GM10847 (cell line): ENCODE data around the gene SMPX.

ENCODE experiments used
- POLR2A ChIP-seq: IDR thresholded peaks from 2 replicates; pipeline ENCODE4 v1.6.1; 2011; ENCODE audit not compliant: insufficient read length; ENCODE audit errors: extremely low read depth

The SMPX gene

GRCh38 chrX:21700275-21700674 lies 57.6 kb downstream of the SMPX start:
- TF ChIP-seq POLR2A = no peak

- no peak for TF ChIP-seq POLR2A
These were observed 58.8 kb downstream of the SMPX start for GRCh38 chrX:21699136-21699535.

GRCh38 chrX:21698272-21698671 lies 59.6 kb downstream of the SMPX start:
- TF ChIP-seq POLR2A = no peak

- no peak for TF ChIP-seq POLR2A
These were observed 66.4 kb downstream of the SMPX start for GRCh38 chrX:21691512-21692018.

- TF ChIP-seq POLR2A = no peak
These were observed 74.0 kb downstream of the SMPX start for GRCh38 chrX:21683941-21684340.

- no peak for TF ChIP-seq POLR2A
These were observed 79.8 kb downstream of the SMPX start for GRCh38 chrX:21678048-21678612.

GRCh38 chrX:21675931-21676330 lies 82.0 kb downstream of the SMPX start:
- TF ChIP-seq POLR2A = no peak

GRCh38 chrX:21674430-21675186 lies 83.3 kb downstream of the SMPX start:
- TF ChIP-seq POLR2A = no peak

- no peak for TF ChIP-seq POLR2A
These were observed 91.2 kb downstream of the SMPX start for GRCh38 chrX:21666679-21667078.

GRCh38 chrX:21666252-21666651 lies 91.7 kb downstream of the SMPX start:
- TF ChIP-seq POLR2A = no peak

GRCh38 chrX:21662761-21663160 lies 95.2 kb downstream of the SMPX start:
- no peak for TF ChIP-seq POLR2A

- no peak for TF ChIP-seq POLR2A
These were observed 96.6 kb downstream of the SMPX start for GRCh38 chrX:21661316-21661715.

GRCh38 chrX:21660156-21660555 lies 97.8 kb downstream of the SMPX start:
- TF ChIP-seq POLR2A = no peak

GRCh38 chrX:21659320-21659719 lies 98.6 kb downstream of the SMPX start:
- no peak for TF ChIP-seq POLR2A

- no peak for TF ChIP-seq POLR2A
These were observed 99.2 kb downstream of the SMPX start for GRCh38 chrX:21658746-21659145.

- TF ChIP-seq POLR2A = no peak
These were observed 99.7 kb downstream of the SMPX start, which contains the start of gene KLHL34 for GRCh38 chrX:21658152-21658737. Gene KLHL34, minus strand, starts transcription at chrX:21658330. Its CDS starts 542 bp downstream, at chrX:21657788.
